Measurements from ENCODE around the gene METTL23. TPM values are rescaled to one million over a fixed set of nuclear protein-coding genes. Genes with fewer than 3 reads are reported as not detected.
"Not testable (repeated sequence)": the region's sequence is repeated elsewhere in the genome, so short reads cannot be mapped to it uniquely, and the experiment has no call there.

The METTL23 gene
- total RNA-seq, 2 donors from 2014 or later, result 35.1 to 36.2 TPM

GRCh38 chr17:76686538-76687297, 39.9 kb upstream of the METTL23 start:
- Mint-ChIP-seq H3K4me3 (no peak overlapping the region), H3K27me3 (peaks cover 5% of the 10 kb centered on the region), H3K36me3 (ENCODE audit: low read depth) (peaks cover 4% of the 10 kb centered on the region), H3K27ac (no peak overlapping the region), H3K4me1 (peaks cover 10% of the 10 kb centered on the region)
- no peak for DNase-seq
- no peak for ATAC-seq
- H3K9me3 ChIP-seq (ENCODE audit: control insufficient read depth, low read length, poor library complexity, severe bottlenecking), result no peaks in the 10 kb centered on the region

GRCh38 chr17:76687298-76688164, 39.1 kb upstream of the METTL23 start:
- ATAC-seq (no peak), DNase-seq (no peak)
- peaks cover 5% of the 10 kb centered on the region for H3K27me3 Mint-ChIP-seq
- H3K27ac Mint-ChIP-seq, result no peak overlapping the region
- peaks cover 4% of the 10 kb centered on the region for H3K36me3 Mint-ChIP-seq (ENCODE audit: low read depth)
- H3K9me3 ChIP-seq (ENCODE audit: control insufficient read depth, low read length, poor library complexity, severe bottlenecking), result no peaks in the 10 kb centered on the region
- no peak overlapping the region for H3K4me3 Mint-ChIP-seq
- H3K4me1 Mint-ChIP-seq, result peaks cover 5% of the 10 kb centered on the region

GRCh38 chr17:76688165-76688622, 38.4 kb upstream of the METTL23 start:
- H3K4me1 Mint-ChIP-seq, result peaks cover 5% of the 10 kb centered on the region
- H3K27ac Mint-ChIP-seq, result no peak overlapping the region
- ATAC-seq (no peak), DNase-seq (no peak)
- H3K9me3 ChIP-seq (ENCODE audit: control insufficient read depth, low read length, poor library complexity, severe bottlenecking), result no peaks in the 10 kb centered on the region
- H3K36me3 Mint-ChIP-seq (ENCODE audit: low read depth), result peaks cover 4% of the 10 kb centered on the region
- H3K4me3 Mint-ChIP-seq, result no peak overlapping the region
- peaks cover 5% of the 10 kb centered on the region for H3K27me3 Mint-ChIP-seq

GRCh38 chr17:76689859-76690258, 36.8 kb upstream of the METTL23 start:
- no peaks in the 10 kb centered on the region for H3K9me3 ChIP-seq (ENCODE audit: control insufficient read depth, low read length, poor library complexity, severe bottlenecking)
- Mint-ChIP-seq H3K4me1 (peaks cover 5% of the 10 kb centered on the region), H3K27ac (no peak overlapping the region), H3K4me3 (no peak overlapping the region), H3K27me3 (peaks cover 5% of the 10 kb centered on the region), H3K36me3 (ENCODE audit: low read depth) (peaks cover 4% of the 10 kb centered on the region)
- ATAC-seq (no peak), DNase-seq (no peak)

GRCh38 chr17:76690596-76691280, 35.9 kb upstream of the METTL23 start:
- no peak overlapping the region for H3K4me3 Mint-ChIP-seq
- H3K36me3 Mint-ChIP-seq (ENCODE audit: low read depth), result peaks cover 4% of the 10 kb centered on the region
- H3K4me1 Mint-ChIP-seq, result peaks cover 12% of the 10 kb centered on the region
- H3K9me3 ChIP-seq (ENCODE audit: control insufficient read depth, low read length, poor library complexity, severe bottlenecking), result no peaks in the 10 kb centered on the region
- peaks cover 5% of the 10 kb centered on the region for H3K27me3 Mint-ChIP-seq
- no peak for DNase-seq
- ATAC-seq, result no peak
- no peak overlapping the region for H3K27ac Mint-ChIP-seq

GRCh38 chr17:76691379-76692191, 35.1 kb upstream of the METTL23 start:
- ATAC-seq, result no peak
- DNase-seq, result no peak

GRCh38 chr17:76695059-76695831, 31.4 kb upstream of the METTL23 start:
- ATAC-seq (no peak), DNase-seq (no peak)
- H3K9me3 ChIP-seq (ENCODE audit: control insufficient read depth, low read length, poor library complexity, severe bottlenecking), result no peaks in the 10 kb centered on the region
- Mint-ChIP-seq H3K27ac (no peak overlapping the region), H3K36me3 (ENCODE audit: low read depth) (no peaks in the 10 kb centered on the region), H3K4me3 (no peak overlapping the region), H3K27me3 (no peaks in the 10 kb centered on the region), H3K4me1 (peaks cover 17% of the 10 kb centered on the region)

More at GRCh38 chr17:76691379-76692191, 35.1 kb upstream of the METTL23 start:
- no peaks in the 10 kb centered on the region for H3K9me3 ChIP-seq (ENCODE audit: control insufficient read depth, low read length, poor library complexity, severe bottlenecking)
- peaks cover 15% of the 10 kb centered on the region for H3K4me1 Mint-ChIP-seq
- H3K4me3 Mint-ChIP-seq, result no peak overlapping the region
- peaks cover 5% of the 10 kb centered on the region for H3K27me3 Mint-ChIP-seq
- H3K27ac Mint-ChIP-seq, result no peak overlapping the region
- H3K36me3 Mint-ChIP-seq (ENCODE audit: low read depth), result peaks cover 4% of the 10 kb centered on the region

- Mint-ChIP-seq H3K4me3 (no peak overlapping the region), H3K36me3 (ENCODE audit: low read depth) (no peaks in the 10 kb centered on the region), H3K27me3 (no peaks in the 10 kb centered on the region), H3K27ac (no peak overlapping the region), H3K4me1 (peaks cover 20% of the 10 kb centered on the region)
- no peak for ATAC-seq
- DNase-seq, result no peak
- no peaks in the 10 kb centered on the region for H3K9me3 ChIP-seq (ENCODE audit: control insufficient read depth, low read length, poor library complexity, severe bottlenecking)
These were observed 29.6 kb upstream of the METTL23 start for GRCh38 chr17:76696763-76697701.

GRCh38 chr17:76697702-76698465, 28.8 kb upstream of the METTL23 start:
- no peak overlapping the region for H3K27ac Mint-ChIP-seq
- ATAC-seq (no peak), DNase-seq (no peak)
- H3K27me3 Mint-ChIP-seq, result no peaks in the 10 kb centered on the region
- H3K4me1 Mint-ChIP-seq, result peaks cover 20% of the 10 kb centered on the region
- H3K9me3 ChIP-seq (ENCODE audit: control insufficient read depth, low read length, poor library complexity, severe bottlenecking), result no peaks in the 10 kb centered on the region
- H3K4me3 Mint-ChIP-seq, result no peak overlapping the region
- H3K36me3 Mint-ChIP-seq (ENCODE audit: low read depth), result no peaks in the 10 kb centered on the region

GRCh38 chr17:76698466-76698977, 28.1 kb upstream of the METTL23 start:
- Mint-ChIP-seq H3K4me3 (peak overlapping the region; percentile 49), H3K4me1 (peaks cover 20% of the 10 kb centered on the region)
- DNase-seq; H3K27ac Mint-ChIP-seq; H3K9me3 ChIP-seq (ENCODE audit: control insufficient read depth, low read length, poor library complexity, severe bottlenecking); H3K36me3 Mint-ChIP-seq (ENCODE audit: low read depth); H3K27me3 Mint-ChIP-seq; ATAC-seq: not testable (repeated sequence)

GRCh38 chr17:76700270-76700616, 26.4 kb upstream of the METTL23 start:
- H3K9me3 ChIP-seq (ENCODE audit: control insufficient read depth, low read length, poor library complexity, severe bottlenecking), result no peaks in the 10 kb centered on the region
- peak overlapping the region; percentile 57 for H3K27ac Mint-ChIP-seq

More at GRCh38 chr17:76700270-76700616, 26.4 kb upstream of the METTL23 start:
- Mint-ChIP-seq H3K27me3 (no peaks in the 10 kb centered on the region), H3K4me1 (peaks cover 18% of the 10 kb centered on the region), H3K4me3 (peak overlapping the region; percentile 68), H3K36me3 (ENCODE audit: low read depth) (no peaks in the 10 kb centered on the region)
- DNase-seq (no peak), ATAC-seq (no peak)

All from T-helper 17 cell (primary cell).